Ishikawa (cell line): ENCODE data around the gene CPEB3.

Experiments used
- CEBPB ChIP-seq: IDR thresholded peaks from 2 replicates; pipeline ENCODE4 v1.6.1; 2012
- EP300 ChIP-seq: IDR thresholded peaks from 2 replicates; pipeline ENCODE4 v1.6.1; 2012; ENCODE audit warnings: borderline replicate concordance
- FOXM1 ChIP-seq: IDR thresholded peaks from 2 replicates; pipeline ENCODE4 v1.6.1; 2012; ENCODE audit warnings: low read depth, borderline replicate concordance
- RAD21 ChIP-seq: IDR thresholded peaks from 2 replicates; pipeline ENCODE4 v1.6.1; 2012; ENCODE audit warnings: low read depth
- ZBTB7A ChIP-seq: IDR thresholded peaks from 2 replicates; pipeline ENCODE4 v1.6.1; 2012; ENCODE audit warnings: low read depth
- TF ChIP-seq, protein P1 (sequence below): IDR thresholded peaks from 2 replicates; pipeline ENCODE4 v1.6.1; 2012
- TF ChIP-seq, protein P2 (sequence below): IDR thresholded peaks from 2 replicates; pipeline ENCODE4 v1.6.1; 2012

DNA sequence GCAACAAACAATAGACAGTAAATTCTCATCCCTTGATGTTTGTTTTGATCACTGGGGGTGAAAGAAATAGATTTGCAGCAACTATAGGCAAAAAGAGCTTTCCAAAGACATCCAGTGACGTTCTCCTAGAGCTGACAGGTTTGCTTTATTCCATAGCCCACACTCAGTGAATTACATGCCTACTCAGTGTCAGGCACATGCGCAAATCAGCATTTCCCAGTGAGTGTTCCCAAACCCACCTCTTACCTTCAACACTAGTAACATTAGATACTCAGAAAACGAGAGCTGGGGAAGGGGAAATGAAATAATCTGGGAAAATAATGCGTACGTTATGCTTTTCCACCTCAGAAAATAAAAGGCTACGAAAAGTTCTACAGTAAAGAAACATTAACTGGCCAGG, 144.1 kb downstream of the CPEB3 start:
- TF ChIP-seq, protein P1, sequence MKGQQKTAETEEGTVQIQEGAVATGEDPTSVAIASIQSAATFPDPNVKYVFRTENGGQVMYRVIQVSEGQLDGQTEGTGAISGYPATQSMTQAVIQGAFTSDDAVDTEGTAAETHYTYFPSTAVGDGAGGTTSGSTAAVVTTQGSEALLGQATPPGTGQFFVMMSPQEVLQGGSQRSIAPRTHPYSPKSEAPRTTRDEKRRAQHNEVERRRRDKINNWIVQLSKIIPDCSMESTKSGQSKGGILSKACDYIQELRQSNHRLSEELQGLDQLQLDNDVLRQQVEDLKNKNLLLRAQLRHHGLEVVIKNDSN: no peak
- TF ChIP-seq RAD21 (no peak), CEBPB (no peak), FOXM1 (no peak), EP300 (no peak), ZBTB7A (no peak)
- TF ChIP-seq, protein P2, sequence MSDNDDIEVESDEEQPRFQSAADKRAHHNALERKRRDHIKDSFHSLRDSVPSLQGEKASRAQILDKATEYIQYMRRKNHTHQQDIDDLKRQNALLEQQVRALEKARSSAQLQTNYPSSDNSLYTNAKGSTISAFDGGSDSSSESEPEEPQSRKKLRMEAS: no peak
